ENCODE measurements around the gene TMPRSS4. TPM values are rescaled to one million over a fixed set of nuclear protein-coding genes. Genes with fewer than 3 reads are reported as not detected.

The TMPRSS4 gene
- total RNA-seq, 1 experiment from 2014 or later: not detected

DNA sequence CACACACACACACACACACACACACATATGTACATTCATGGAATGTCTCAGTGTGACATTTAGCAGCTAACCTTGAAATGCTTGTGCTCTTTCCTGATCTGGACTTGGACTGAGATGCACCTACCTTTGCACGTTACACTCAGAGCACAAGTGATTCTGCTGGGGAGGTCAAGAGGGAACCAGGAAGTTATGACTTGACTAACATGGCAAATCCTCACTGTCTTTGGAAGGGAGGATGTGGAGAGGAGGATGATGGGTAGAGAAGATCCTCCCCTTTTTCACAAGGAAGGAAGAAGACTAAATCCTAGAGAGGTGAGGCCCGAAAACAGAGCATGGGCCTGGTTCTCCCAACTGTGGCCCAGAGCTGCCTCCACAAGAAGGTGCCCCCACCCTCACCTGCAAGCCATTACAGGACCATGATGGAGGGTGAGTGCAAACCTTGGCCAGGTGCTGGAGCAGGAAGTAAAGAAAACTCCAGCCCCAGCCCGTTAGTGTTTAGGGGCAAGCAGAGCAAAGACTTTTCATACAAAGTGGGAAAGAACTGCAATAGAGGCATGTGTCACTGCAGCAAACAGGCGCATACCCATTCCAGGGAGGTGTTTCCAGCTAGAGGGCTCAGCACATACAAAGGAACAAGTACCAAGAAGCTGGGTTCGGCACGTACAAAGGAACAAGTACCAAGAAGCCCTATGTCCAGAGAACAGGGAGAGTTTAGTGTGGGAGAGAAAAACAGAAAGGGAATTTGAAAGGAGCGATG, 49.4 kb downstream of the TMPRSS4 start:
- in situ Hi-C loops (cut with HindIII; ENCODE audit: low pct_unique_long_range_greater_than_20kb, low sequenced_read_pairs) (no loop called here), intact Hi-C loops (cut with micrococcal nuclease; ENCODE audit: unreplicated experiment) (no loop called here)
- POLR2A ChIA-PET: interaction anchor here (0.6 to 1.0 kb wide), 2 partner anchors 8 to 806 kb away, joined by 3 read pairs; no protein-coding TSS in a partner anchor
- TF ChIP-seq TCF7L2 (IDR thresholded peaks at IDR 0.05; ENCODE audit: low read depth, low read length) (no peak), SIN3A (IDR thresholded peaks at IDR 0.05; ENCODE audit: borderline replicate concordance, insufficient read depth, low read depth, low read length) (no peak), POLR2AphosphoS5 (IDR thresholded peaks at IDR 0.05; ENCODE audit: low read depth, low read length) (peak; percentile 74)
- TF ChIP-seq, protein P1, sequence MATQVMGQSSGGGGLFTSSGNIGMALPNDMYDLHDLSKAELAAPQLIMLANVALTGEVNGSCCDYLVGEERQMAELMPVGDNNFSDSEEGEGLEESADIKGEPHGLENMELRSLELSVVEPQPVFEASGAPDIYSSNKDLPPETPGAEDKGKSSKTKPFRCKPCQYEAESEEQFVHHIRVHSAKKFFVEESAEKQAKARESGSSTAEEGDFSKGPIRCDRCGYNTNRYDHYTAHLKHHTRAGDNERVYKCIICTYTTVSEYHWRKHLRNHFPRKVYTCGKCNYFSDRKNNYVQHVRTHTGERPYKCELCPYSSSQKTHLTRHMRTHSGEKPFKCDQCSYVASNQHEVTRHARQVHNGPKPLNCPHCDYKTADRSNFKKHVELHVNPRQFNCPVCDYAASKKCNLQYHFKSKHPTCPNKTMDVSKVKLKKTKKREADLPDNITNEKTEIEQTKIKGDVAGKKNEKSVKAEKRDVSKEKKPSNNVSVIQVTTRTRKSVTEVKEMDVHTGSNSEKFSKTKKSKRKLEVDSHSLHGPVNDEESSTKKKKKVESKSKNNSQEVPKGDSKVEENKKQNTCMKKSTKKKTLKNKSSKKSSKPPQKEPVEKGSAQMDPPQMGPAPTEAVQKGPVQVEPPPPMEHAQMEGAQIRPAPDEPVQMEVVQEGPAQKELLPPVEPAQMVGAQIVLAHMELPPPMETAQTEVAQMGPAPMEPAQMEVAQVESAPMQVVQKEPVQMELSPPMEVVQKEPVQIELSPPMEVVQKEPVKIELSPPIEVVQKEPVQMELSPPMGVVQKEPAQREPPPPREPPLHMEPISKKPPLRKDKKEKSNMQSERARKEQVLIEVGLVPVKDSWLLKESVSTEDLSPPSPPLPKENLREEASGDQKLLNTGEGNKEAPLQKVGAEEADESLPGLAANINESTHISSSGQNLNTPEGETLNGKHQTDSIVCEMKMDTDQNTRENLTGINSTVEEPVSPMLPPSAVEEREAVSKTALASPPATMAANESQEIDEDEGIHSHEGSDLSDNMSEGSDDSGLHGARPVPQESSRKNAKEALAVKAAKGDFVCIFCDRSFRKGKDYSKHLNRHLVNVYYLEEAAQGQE (IDR thresholded peaks at IDR 0.05; ENCODE audit: insufficient read depth in 1 of 2, low read depth in 2 of 2, low read length in 1 of 2): no peak
- TF ChIP-seq, protein P2, sequence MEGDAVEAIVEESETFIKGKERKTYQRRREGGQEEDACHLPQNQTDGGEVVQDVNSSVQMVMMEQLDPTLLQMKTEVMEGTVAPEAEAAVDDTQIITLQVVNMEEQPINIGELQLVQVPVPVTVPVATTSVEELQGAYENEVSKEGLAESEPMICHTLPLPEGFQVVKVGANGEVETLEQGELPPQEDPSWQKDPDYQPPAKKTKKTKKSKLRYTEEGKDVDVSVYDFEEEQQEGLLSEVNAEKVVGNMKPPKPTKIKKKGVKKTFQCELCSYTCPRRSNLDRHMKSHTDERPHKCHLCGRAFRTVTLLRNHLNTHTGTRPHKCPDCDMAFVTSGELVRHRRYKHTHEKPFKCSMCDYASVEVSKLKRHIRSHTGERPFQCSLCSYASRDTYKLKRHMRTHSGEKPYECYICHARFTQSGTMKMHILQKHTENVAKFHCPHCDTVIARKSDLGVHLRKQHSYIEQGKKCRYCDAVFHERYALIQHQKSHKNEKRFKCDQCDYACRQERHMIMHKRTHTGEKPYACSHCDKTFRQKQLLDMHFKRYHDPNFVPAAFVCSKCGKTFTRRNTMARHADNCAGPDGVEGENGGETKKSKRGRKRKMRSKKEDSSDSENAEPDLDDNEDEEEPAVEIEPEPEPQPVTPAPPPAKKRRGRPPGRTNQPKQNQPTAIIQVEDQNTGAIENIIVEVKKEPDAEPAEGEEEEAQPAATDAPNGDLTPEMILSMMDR (IDR thresholded peaks at IDR 0.05): no peak
- ATAC-seq (peak; percentile 80), DNase-seq (ENCODE audit: low read depth, low spot score) (no peak)
- Histone ChIP-seq H3K9me3 (ENCODE audit: control insufficient read depth, insufficient read depth, low read depth, low read length) (no peaks in the 10 kb centered on the region), H3K27ac (ENCODE audit: low read length) (no peak overlapping the region), H3K36me3 (ENCODE audit: control insufficient read depth, insufficient read depth, low read length) (no peaks in the 10 kb centered on the region), H3K4me3 (ENCODE audit: low read depth in 2 of 2, low read length in 2 of 2) (no peak overlapping the region), H3K4me1 (ENCODE audit: control insufficient read depth, insufficient read depth, low read length) (no peaks in the 10 kb centered on the region), H3K27me3 (ENCODE audit: control insufficient read depth, insufficient read depth, low read length) (peaks cover 12% of the 10 kb centered on the region)
- BruUV-seq (replicated peaks): no TSS peak
- CTCF ChIA-PET: no interaction called here

DNA sequence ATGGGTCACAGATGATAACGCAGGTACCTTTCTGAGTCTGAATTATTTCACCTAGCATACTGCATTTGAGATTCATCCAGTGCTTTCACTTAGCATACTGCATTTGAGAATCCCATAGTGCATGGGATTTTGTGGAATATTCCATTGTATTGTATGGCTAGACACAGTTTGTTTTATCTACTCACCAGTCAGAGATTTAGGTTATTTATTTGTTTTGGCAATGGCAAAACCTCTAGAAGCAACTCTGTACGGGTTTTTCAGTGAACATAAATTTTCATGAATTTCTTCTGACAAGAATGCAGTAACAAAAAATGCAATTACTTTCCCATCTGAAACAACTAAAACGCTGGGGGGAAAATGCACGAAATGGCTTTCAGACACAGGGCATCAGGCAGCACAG, 51.4 kb downstream of the TMPRSS4 start:
- H3K4me3 ChIP-seq (ENCODE audit: low read depth in 2 of 2, low read length in 2 of 2): no peak overlapping the region
- ChIA-PET CTCF (no interaction called here), POLR2A (no interaction called here)
- no peaks in the 10 kb centered on the region for H3K4me1 ChIP-seq (ENCODE audit: control insufficient read depth, insufficient read depth, low read length)
- DNase-seq (ENCODE audit: low read depth, low spot score) (no peak), ATAC-seq (no peak)
- peaks cover 2% of the 10 kb centered on the region; the same call in 1 of the 2 replicates for H3K27me3 ChIP-seq (ENCODE audit: control insufficient read depth, insufficient read depth, low read length)
- BruUV-seq (replicated peaks): no TSS peak
- TF ChIP-seq, protein P1 (IDR thresholded peaks at IDR 0.05; ENCODE audit: insufficient read depth in 1 of 2, low read depth in 2 of 2, low read length in 1 of 2): no peak
- TF ChIP-seq SIN3A (IDR thresholded peaks at IDR 0.05; ENCODE audit: borderline replicate concordance, insufficient read depth, low read depth, low read length) (no peak), TCF7L2 (IDR thresholded peaks at IDR 0.05; ENCODE audit: low read depth, low read length) (no peak), POLR2AphosphoS5 (IDR thresholded peaks at IDR 0.05; ENCODE audit: low read depth, low read length) (no peak)
- TF ChIP-seq, protein P2 (IDR thresholded peaks at IDR 0.05): no peak
- intact Hi-C loops (cut with micrococcal nuclease; ENCODE audit: unreplicated experiment) (no loop called here), in situ Hi-C loops (cut with HindIII; ENCODE audit: low pct_unique_long_range_greater_than_20kb, low sequenced_read_pairs) (no loop called here)
- no peaks in the 10 kb centered on the region for H3K36me3 ChIP-seq (ENCODE audit: control insufficient read depth, insufficient read depth, low read length)
- H3K9me3 ChIP-seq (ENCODE audit: control insufficient read depth, insufficient read depth, low read depth, low read length): no peaks in the 10 kb centered on the region
- H3K27ac ChIP-seq (ENCODE audit: low read length): no peak overlapping the region

All from Panc1 (cell line).